ENCODE measurements around the gene SOD2. TPM values are rescaled to one million over a fixed set of nuclear protein-coding genes. Genes with fewer than 3 reads are reported as not detected.

Gene SOD2
- total and polyA plus RNA-seq, 12 donors, result 129 to 3,032 (median 386) TPM

DNA sequence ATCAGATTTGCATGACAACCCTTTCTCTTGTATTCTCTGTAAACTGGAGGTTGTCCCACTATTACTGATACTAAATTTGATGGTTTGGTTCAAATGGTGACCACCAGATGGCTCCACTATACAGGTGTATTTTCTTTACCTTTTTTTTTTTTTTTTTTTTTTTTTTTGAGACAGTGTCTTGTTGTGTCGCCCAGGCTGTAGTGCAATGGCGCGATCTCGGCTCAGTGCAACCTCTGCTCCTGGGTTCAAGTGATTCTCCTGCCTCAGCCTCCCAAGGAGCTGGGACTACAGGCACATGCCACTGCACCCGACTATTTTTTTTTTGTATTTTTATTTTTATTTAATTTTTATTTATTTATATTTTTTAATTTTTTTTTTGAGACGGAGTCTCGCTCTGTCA is 27.7 kb upstream of the SOD2 start:
- peak in 1 of 7 donors; percentile 53 for DNase-seq
- 57 to 77% (median 69%) methylated on average over 7 of the region's 7 CpGs for WGBS, 4 donors
- intact Hi-C loops (cut with DNase I), result no loop called here
- Histone ChIP-seq H3K27ac (no peak overlapping the region), H3K27me3 (no peaks in the 10 kb centered on the region), H3K4me3 (no peak overlapping the region), H3K4me1 (replicated peaks in 1 of 2) (peaks cover 6 to 27% of the 10 kb centered on the region in 2 donors), H3K36me3 (replicated peaks in 1 of 2) (no peaks in the 10 kb centered on the region), H3K9me3 (replicated peaks in 1 of 3) (no peaks in the 10 kb centered on the region)
- TF ChIP-seq, protein P1, sequence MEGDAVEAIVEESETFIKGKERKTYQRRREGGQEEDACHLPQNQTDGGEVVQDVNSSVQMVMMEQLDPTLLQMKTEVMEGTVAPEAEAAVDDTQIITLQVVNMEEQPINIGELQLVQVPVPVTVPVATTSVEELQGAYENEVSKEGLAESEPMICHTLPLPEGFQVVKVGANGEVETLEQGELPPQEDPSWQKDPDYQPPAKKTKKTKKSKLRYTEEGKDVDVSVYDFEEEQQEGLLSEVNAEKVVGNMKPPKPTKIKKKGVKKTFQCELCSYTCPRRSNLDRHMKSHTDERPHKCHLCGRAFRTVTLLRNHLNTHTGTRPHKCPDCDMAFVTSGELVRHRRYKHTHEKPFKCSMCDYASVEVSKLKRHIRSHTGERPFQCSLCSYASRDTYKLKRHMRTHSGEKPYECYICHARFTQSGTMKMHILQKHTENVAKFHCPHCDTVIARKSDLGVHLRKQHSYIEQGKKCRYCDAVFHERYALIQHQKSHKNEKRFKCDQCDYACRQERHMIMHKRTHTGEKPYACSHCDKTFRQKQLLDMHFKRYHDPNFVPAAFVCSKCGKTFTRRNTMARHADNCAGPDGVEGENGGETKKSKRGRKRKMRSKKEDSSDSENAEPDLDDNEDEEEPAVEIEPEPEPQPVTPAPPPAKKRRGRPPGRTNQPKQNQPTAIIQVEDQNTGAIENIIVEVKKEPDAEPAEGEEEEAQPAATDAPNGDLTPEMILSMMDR (IDR thresholded peaks at IDR 0.05), result peak; percentile 19 to 61 (median 36)
- no peak for TF ChIP-seq POLR2A (IDR thresholded peaks at IDR 0.05)

DNA sequence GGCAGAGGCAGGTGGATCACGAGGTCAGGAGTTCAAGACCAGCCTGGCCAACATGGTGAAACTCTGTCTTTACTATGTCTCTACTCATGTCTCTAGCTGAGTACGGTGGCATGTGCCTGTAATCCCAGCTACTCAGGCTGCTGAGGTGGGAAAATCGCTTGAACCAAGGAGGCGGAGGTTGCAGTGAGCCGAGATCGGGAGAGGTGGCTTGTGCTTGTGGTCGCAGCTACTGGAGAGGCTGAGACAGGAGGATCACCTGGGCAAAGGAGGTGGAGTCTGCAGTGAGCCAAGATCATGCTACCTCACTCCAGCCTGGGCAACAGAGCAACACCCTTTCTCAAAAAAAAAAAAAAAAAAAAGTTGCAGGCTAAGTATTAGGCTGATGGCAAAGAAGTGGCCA is 26.2 kb upstream of the SOD2 start:
- 93 to 100% (median 98%) methylated on average over 7 of the region's 7 CpGs for WGBS, 4 donors
- DNase-seq, result no peak
- Histone ChIP-seq H3K36me3 (replicated peaks in 1 of 2) (no peaks in the 10 kb centered on the region), H3K4me1 (replicated peaks in 1 of 2) (peaks cover 7 to 27% of the 10 kb centered on the region in 2 donors), H3K27me3 (no peaks in the 10 kb centered on the region), H3K27ac (peak overlapping the region in 1 of 5 donors; percentile 7), H3K4me3 (no peak overlapping the region), H3K9me3 (replicated peaks in 1 of 3) (no peaks in the 10 kb centered on the region)
- TF ChIP-seq POLR2A (IDR thresholded peaks at IDR 0.05), result no peak
- TF ChIP-seq, protein P1 (IDR thresholded peaks at IDR 0.05), result no peak
- intact Hi-C loops (cut with DNase I), result no loop called here

GRCh38 chr6:159718634-159719033 is 25.6 kb upstream of the SOD2 start:
- peak overlapping the region in 2 of 5 donors; percentile 7 to 23 for H3K27ac ChIP-seq
- H3K27me3 ChIP-seq, result no peaks in the 10 kb centered on the region
- H3K4me3 ChIP-seq, result no peak overlapping the region
- peaks cover 7 to 27% of the 10 kb centered on the region in 2 donors for H3K4me1 ChIP-seq (replicated peaks in 1 of 2)
- no peak for DNase-seq
- no peak for TF ChIP-seq POLR2A (IDR thresholded peaks at IDR 0.05)
- TF ChIP-seq, protein P1 (IDR thresholded peaks at IDR 0.05), result no peak
- no peaks in the 10 kb centered on the region for H3K36me3 ChIP-seq (replicated peaks in 1 of 2)
- WGBS, 4 donors, result 63 to 91% (median 78%) methylated on average over 3 of the region's 3 CpGs
- H3K9me3 ChIP-seq (replicated peaks in 1 of 3), result no peaks in the 10 kb centered on the region
- intact Hi-C loops (cut with DNase I), result no loop called here

- Histone ChIP-seq H3K27ac (peak overlapping the region; percentile 90 to 97 (median 92)), H3K27me3 (no peaks in the 10 kb centered on the region), H3K9me3 (replicated peaks in 1 of 3) (no peaks in the 10 kb centered on the region), H3K4me1 (replicated peaks in 1 of 2) (peaks cover 7 to 27% of the 10 kb centered on the region in 2 donors), H3K36me3 (replicated peaks in 1 of 2) (no peaks in the 10 kb centered on the region), H3K4me3 (peak overlapping the region in 1 of 4 donors; percentile 35)
- peak; percentile 65 to 90 (median 85) for DNase-seq
- intact Hi-C loops (cut with DNase I), result no loop called here
- TF ChIP-seq, protein P1 (IDR thresholded peaks at IDR 0.05), result no peak
- peak in 1 of 2 donors; percentile 27 for TF ChIP-seq POLR2A (IDR thresholded peaks at IDR 0.05)
- 14 to 28% (median 24%) methylated on average over 5 of the region's 5 CpGs for WGBS, 4 donors
These were observed 23.4 kb upstream of the SOD2 start for GRCh38 chr6:159716247-159717096.
